Activated T-cell treated with anti-CD3 and anti-CD28 coated beads for 1 hour (primary cell): ENCODE data around the gene YJU2.

Source experiments
- DNase-seq: peaks from one replicate; pipeline ENCODE4 v3.0.0-alpha.2; 2020; ENCODE audit warnings: low read depth

Gene YJU2

DNA sequence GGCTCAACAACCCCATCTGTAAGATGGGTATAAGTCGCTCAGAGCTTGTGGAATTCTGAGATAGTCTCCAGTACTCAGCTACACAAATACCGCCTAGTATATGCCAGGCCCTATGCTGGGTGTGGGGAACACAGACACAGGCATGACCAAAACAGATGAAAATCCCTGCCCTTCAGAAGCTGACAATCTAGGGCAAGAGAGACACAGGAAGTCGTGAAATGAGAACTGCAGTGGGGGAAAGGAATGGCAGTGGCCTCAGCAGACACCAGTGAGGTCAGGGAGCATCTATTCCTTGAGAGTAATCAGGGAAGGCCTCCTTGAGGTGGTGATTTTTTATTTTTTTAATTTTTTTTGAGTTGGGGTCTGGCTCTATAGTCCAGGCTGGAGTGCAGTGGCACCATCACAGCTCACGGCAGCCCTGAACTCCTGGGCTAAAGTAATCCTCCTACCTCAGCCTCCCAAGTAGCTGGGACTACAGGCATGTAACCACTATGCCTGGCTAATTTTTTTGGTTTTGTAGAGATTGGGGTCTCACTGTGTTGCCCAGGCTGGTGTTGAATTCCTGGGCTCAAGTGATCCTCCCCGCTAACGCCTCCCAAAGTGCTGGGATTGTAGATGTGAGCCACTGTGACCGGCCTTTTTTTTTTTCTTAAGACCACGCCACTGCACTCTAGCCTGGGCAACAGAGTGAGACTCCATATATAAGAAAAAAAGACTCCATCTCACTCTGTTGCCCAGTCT, 52.1 kb downstream of the YJU2 start:
- DNase-seq, result no peak

DNA sequence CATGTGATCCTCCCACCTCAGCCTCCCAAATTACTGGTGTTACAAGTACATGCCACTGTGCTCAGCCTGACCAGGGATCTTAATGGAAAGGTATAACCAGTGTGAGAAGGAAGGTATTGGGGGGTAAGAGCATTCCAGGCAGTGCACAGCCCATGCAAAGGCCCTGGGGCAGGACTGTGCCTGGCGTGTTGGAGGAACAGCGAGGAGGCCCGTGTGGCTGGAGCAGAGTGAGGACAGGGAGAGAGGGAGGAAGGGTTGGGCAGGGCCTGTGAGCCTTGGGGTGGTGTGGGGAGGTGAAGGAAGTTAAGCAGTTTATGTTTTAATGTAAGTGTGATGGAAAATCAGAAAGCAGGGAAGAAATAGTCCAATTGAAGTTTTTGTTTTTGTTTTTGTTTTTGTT, 53.7 kb downstream of the YJU2 start:
- DNase-seq, result no peak

DNA sequence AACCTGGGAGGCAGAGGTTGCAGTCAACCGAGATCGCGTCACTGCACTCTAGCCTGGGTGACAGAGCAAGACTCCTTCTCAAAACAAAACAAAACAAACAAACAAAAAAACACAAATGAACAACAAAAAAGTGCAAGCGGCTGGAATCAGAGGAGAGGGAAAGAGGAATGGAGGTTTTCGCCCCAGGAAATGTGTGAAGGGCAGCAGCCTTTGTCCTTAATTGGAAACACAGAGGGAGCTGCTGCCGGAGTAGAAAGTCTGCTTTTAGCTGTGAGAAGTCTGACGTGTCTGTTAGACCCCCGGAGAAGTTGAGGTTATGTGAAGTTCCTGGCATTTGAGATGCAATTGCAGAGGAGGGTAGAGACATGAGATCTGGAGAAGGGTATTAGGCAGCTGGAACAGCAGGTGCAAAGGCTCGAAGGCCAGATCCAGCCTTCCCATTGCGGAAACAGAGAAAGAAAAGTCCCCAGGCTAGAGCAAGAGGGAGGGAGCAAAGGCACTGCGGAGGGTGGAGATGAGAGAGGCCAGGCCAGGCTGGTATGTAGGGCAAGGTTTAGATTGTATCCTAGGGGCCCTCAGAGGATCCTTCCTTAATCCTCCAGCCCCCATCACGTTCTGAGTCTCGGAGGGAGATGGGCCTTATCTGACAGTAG, 54.8 kb downstream of the YJU2 start:
- DNase-seq, result no peak

DNA sequence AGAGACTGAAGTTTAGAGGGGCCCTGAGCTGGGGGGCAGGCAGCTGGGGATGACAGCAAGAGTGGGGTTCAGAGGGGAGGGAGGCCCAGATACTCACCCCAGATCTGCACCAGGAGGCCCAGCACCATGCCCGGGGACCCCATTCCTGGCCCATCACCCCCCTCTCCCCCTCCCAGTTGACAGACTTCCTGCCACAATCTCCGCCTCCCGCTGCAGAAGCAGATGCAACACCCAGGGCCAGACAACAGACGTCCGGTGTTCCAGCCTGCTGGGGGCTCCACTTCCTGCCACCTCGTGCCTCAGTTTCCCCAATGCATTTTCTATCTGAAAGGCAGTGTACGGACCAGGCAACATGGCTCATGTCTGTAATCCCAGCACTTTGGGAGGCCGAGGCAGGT, 55.4 kb downstream of the YJU2 start, which contains the start of gene TMIGD2:
TSS of gene TMIGD2 (minus strand) at position 147 of the 398 bp plus-strand sequence. CDS start at position 143, 4 bp downstream.
- DNase-seq, result no peak

DNA sequence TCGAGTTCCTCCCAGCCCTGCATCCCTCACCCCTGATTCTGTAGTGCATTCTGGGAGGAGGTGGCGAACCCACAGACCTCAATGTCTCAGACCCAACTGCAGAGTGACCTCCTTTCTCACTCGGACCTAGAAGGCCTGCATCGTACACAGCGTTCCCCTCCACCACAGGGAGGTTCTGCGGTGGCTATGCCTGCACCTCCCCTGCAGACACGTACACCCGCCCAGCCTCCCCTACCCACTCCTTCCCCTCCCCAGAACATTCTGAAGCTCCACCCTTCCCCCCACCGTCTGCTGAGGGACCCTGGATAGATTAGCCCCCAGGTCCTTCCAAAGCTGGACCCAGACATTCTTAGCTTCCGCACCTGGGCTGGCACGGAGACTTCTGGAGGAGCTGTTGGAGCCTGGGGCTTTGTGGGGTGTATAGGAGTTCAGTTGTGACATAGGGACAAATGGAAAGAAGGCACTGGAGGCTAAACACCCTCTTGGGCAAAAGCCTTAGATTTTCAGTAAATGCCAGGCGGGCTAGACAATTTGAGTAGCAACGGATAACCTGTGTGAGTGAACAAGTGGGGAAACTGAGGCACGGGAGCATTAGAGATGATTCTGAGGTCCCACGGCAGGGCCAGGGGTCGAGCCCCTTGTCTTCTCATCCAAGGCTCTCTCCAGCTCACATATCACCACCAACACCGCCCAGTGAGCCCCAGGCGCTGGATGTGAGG, 57.1 kb downstream of the YJU2 start:
- DNase-seq, result no peak

DNA sequence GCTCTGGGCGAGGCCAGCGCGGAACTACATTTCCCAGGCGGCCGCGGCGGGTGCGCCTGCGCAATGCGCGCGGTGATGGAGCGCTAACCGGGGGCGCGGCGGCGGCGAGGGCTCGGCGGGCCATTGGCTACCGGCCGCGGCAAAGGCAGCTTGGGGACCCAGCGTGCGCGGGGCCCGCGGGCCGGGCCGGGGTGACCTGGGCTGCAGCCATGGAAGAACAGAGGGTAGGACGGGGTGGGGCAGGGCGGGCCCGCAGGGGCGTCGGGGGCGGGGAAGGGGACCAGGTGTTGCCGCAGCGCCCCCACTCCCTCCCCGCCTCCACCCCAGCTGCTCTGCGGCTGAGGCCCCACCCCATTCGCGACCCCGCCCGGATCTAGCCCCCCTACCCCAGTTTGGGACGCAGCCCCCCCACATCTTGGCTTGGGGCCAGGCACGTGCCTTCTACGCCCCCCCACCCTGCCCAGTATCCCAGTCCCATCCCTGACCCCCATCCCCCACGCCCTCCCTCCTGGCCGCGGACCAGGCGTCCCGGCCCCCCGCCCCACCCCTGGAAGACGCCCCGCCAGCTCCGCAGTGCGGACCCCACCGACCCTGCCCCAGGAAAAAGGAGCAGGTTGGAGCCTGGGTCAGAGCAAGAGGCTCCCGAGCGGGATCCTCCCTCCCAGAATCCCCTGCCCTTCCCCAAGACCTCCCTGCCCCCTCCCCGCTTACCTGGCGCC, 57.8 kb downstream of the YJU2 start, which contains the start of gene FSD1:
TSS of gene FSD1 (plus strand) at position 61 of the 719 bp plus-strand sequence. CDS start at position 210, 149 bp downstream.
- peak; percentile 45 for DNase-seq

DNA sequence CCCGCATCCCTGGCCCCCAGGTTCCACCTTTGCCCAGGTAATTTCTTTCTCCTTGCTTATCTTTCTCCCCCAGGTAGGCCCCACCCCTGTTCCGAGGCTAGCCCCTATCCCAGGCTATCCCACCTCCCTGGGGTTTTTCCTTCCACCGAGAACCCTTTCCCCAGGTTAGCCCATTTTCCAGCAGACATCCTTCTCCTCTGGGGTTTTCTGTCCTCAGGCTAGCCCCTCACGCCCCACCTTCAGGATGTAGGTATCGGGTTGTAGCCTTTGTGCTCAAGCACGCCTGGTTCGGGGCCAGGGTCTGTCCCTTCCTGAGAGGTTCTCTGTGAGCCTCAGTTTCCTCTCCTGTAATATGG, 58.4 kb downstream of the YJU2 start:
- no peak for DNase-seq

DNA sequence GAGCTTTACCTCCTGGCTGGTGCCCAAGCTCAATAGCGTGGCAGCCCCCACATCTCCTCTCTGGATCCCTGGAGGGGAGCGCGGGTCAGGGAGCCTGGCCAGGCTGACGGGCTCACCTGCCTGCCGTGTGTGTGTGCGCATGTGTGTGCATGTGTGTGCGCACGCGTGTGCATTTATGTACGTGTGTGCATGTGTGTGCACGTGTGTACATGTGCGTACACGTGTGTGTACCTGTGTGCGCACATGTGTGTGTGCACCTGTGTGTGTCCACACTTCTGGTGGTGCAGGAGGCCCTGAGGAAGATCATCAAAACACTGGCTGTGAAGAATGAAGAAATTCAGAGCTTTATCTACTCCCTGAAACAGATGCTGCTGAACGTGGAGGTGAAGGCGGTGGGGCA, 58.8 kb downstream of the YJU2 start:
- DNase-seq, result no peak

DNA sequence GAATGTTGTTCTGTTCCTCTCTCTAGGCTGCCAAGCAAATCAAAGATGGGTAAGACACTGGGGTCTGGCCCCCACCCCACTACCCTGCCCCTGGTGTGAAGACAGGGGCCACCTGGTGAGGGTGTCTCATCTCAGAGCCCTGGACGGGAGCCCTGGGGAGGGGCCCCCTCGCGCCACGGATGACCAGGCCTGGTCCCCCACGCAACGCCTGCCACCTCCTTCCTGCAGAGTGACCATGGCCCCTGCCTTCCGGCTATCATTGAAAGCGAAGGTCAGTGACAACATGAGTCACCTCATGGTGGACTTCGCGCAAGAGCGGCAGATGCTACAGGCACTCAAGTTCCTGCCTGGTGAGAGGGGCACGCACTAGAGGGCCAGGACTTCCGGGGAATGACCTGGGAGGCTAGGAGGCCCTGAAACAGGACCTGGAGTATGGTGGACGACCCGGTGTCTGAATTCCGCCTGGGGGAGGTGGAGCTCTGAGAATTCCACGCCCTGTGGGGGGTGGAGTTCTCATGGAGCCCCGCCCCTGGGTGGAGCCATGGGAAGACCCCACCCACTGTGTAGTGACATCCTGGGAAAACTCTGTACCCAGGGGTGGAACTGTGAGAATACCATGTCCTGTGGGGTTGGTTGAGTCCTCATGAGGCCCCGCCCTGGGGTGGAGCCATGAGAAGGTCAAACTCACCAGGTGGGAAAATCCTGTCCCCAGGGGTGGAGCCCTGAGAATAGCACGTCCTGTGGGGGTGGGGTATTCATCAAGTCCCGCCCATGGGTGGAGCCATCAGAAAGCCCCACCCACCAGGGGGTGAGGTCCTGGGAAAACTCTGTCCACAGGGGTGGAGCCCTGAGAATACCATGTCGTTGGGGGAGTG, 63.6 kb downstream of the YJU2 start:
- DNase-seq, result no peak

DNA sequence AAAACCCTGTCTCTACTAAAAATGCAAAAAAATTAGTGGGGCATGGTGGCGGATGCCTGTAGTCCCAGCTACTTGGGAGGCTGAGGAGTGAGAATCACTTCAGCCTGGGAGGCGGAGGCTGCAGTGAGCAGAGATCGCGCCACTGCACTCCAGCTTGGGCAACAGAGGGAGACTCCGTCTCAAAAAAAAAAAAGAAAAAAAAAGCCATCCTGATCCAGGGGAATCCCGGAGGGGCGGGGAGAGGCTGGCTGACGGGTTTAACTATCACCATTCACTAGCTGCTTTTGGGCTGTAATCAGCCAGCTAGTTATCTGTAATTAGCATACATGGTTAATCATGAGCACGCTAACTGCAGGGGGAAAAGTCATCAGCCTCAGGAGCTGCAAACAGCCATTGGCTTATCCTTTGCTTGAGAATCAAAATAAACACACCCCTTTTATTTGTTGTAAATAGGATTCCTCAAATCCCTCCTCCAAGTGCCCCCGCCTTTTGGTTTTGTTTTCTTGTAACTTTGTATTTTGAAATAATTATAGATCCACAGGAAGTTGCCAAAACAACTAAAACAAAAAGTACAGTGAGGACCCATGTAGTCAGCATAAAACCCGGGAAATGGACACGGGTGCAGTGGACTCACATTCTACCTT, 67.1 kb downstream of the YJU2 start:
- no peak for DNase-seq

DNA sequence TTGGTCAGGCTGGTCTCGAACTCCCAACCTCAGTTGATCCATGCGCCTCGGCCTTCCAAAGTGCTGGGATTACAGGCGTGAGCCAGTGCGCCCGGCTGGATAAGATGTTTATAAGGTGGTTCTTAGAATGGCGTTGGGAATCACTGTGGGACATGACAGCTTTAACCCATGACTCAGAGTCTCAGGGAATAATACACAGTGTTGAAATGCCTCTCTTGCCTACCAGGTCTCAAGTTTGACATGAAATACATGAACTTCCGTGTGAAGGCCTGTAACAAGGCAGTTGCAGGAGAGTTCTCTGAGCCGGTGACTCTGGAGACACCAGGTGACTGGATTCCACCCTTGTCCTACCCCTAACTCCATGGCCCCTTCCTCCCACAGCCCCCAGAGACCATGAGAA, 70.1 kb downstream of the YJU2 start:
- no peak for DNase-seq

DNA sequence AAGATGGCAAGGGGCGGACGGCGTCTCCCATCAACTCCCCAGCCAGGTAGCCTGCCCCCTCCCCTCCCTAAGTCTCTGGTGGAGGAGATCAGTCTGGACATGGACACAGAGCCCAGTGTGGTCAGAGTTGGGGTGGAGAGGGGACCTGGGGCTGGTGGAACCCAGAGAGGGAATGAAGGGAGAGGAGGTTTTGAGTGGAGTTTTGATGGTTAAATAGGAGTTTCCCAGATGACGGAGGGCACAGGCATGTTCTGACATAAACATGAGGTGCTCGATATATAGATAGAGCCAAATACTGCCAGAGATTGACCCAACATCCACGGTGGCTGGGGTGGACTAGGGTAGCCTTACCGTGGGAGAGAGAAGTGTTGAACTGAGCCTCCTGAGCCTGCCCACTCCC, 71.6 kb downstream of the YJU2 start:
- DNase-seq, result no peak
